A673 (cell line): ENCODE measurements around the gene FRMD4A. TPM values are rescaled to one million over a fixed set of nuclear protein-coding genes. Genes with fewer than 3 reads are reported as not detected.

ENCODE experiments used
- BruUV-seq: library from RNA; stranded (reverse); fragments of 400-500 nt; replicated peaks from 2 replicates; lab custom pipeline; 2021; lab: Mats Ljungman, UMichigan
- CTCF ChIA-PET: fragments of 300-600 bp; sonication (Branson Sonifier 250); formaldehyde crosslinking; loops from one replicate; lab custom pipeline; 2022; ENCODE audit warnings: antibody characterized with exemption; lab: Charles Lee
- POLR2A ChIA-PET: fragments of 300-600 bp; sonication (Branson Sonifier 250); formaldehyde crosslinking; loops from one replicate; lab custom pipeline; 2022; ENCODE audit warnings: antibody characterized with exemption; ENCODE audit not compliant: low non-redundant PET; lab: Charles Lee
- DNase-seq: peaks from one replicate; pipeline ENCODE4 v3.0.0-alpha.2; 2015; ENCODE audit warnings: low spot score
- H3K27ac ChIP-seq: fragments of 200-600 bp; sonication (generic); 2 replicates; pipeline ENCODE4 v1.5.1; 2016; ENCODE audit warnings: mixed run types, low read depth, mild to moderate bottlenecking, mixed read lengths, antibody characterized with exemption, low read length; ENCODE audit not compliant: poor library complexity, severe bottlenecking
- H3K27me3 ChIP-seq: fragments of 200-600 bp; sonication (generic); replicated peaks from 2 replicates; pipeline ENCODE4 v1.6.1; 2017; ENCODE audit warnings: mixed run types, low read depth, mild to moderate bottlenecking, mixed read lengths, antibody characterized with exemption, low read length; ENCODE audit not compliant: insufficient read depth, poor library complexity
- H3K36me3 ChIP-seq: fragments of 200-600 bp; sonication (generic); 2 replicates; pipeline ENCODE4 v1.6.1; 2016; ENCODE audit warnings: mixed run types, mild to moderate bottlenecking, mixed read lengths, antibody characterized with exemption, low read length; ENCODE audit not compliant: insufficient read depth, poor library complexity, severe bottlenecking
- H3K4me1 ChIP-seq: fragments of 200-600 bp; sonication (generic); 2 replicates; pipeline ENCODE4 v1.6.1; 2017; ENCODE audit warnings: mixed run types, mild to moderate bottlenecking, mixed read lengths, antibody characterized with exemption, low read length; ENCODE audit not compliant: insufficient read depth, poor library complexity, severe bottlenecking
- H3K4me3 ChIP-seq: fragments of 200-600 bp; sonication (generic); 2 replicates; pipeline ENCODE4 v1.5.1; 2016; ENCODE audit warnings: low read depth, mixed run types, mild to moderate bottlenecking, mixed read lengths, low read length; ENCODE audit not compliant: poor library complexity, severe bottlenecking
- H3K9me3 ChIP-seq: fragments of 200-600 bp; sonication (generic); 2 replicates; pipeline ENCODE4 v1.6.1; 2016; ENCODE audit warnings: mixed run types, low read depth, mild to moderate bottlenecking, mixed read lengths, antibody characterized with exemption, low read length; ENCODE audit not compliant: poor library complexity, severe bottlenecking
- CTCF ChIP-seq: fragments of 300-800, 200-600 bp; sonication (generic); conservative IDR thresholded peaks from 2 replicates; pipeline ENCODE4 v1.5.1; 2017; ENCODE audit warnings: low read depth, mild to moderate bottlenecking, antibody characterized with exemption, low read length, moderate library complexity, mixed read lengths
- EZH2 ChIP-seq: fragments of 200-600 bp; sonication (generic); IDR thresholded peaks from 2 replicates; pipeline ENCODE4 v1.6.1; 2017; ENCODE audit warnings: borderline replicate concordance, low read depth, mild to moderate bottlenecking, mixed read lengths, antibody characterized with exemption, low read length; ENCODE audit not compliant: poor library complexity, severe bottlenecking
- intact Hi-C: fragments of 100-400 bp; cut with micrococcal nuclease; formaldehyde crosslinking; loops from one replicate; pipeline ENCODE4 v1.10.0; 2022; ENCODE audit not compliant: unreplicated experiment
- total RNA-seq: library from RNA; stranded (reverse); gene quantifications from 2 replicates; pipeline ENCODE4 v1.2.3, GENCODE V29; 2021

The FRMD4A gene
- total RNA-seq, 1 experiment from 2014 or later: 26.3 TPM

GRCh38 chr10:13685885-13686284 lies 644.8 kb downstream of the FRMD4A start:
- Histone ChIP-seq H3K36me3 (no peaks in the 10 kb centered on the region), H3K27ac (peak overlapping the region; percentile 85), H3K27me3 (no peaks in the 10 kb centered on the region), H3K9me3 (no peaks in the 10 kb centered on the region), H3K4me1 (peaks cover 39% of the 10 kb centered on the region), H3K4me3 (no peak overlapping the region)
- no peak for DNase-seq
- BruUV-seq: no TSS peak
- ChIA-PET POLR2A (no interaction called here), CTCF (no interaction called here)
- intact Hi-C loops: no loop called here
- TF ChIP-seq EZH2 (no peak), CTCF (no peak)

GRCh38 chr10:13684806-13685482 lies 645.8 kb downstream of the FRMD4A start:
- Histone ChIP-seq H3K27ac (peak overlapping the region; percentile 85), H3K9me3 (no peaks in the 10 kb centered on the region), H3K36me3 (no peaks in the 10 kb centered on the region), H3K4me3 (peak overlapping the region; percentile 23), H3K4me1 (peaks cover 30% of the 10 kb centered on the region), H3K27me3 (no peaks in the 10 kb centered on the region)
- DNase-seq: peak; percentile 78
- ChIA-PET CTCF (interaction anchor here (0.5 kb wide), 1 partner anchor 93 kb away, joined by 5 read pairs; no protein-coding TSS in a partner anchor), POLR2A (no interaction called here)
- no peak for TF ChIP-seq CTCF
- TF ChIP-seq EZH2: no peak
- intact Hi-C loops: no loop called here
- BruUV-seq: no TSS peak

- intact Hi-C loops: no loop called here
- H3K4me1 ChIP-seq: peaks cover 25% of the 10 kb centered on the region
- no peaks in the 10 kb centered on the region for H3K27me3 ChIP-seq
- H3K36me3 ChIP-seq: no peaks in the 10 kb centered on the region
- POLR2A ChIA-PET: no interaction called here
- no peaks in the 10 kb centered on the region for H3K9me3 ChIP-seq
- CTCF ChIA-PET: interaction anchor here (1.3 kb wide), 1 partner anchor 29 kb away, joined by 3 read pairs; no protein-coding TSS in a partner anchor
- TF ChIP-seq CTCF (no peak), EZH2 (no peak)
- peak overlapping the region; percentile 23 for H3K4me3 ChIP-seq
- DNase-seq: peak; percentile 91
- no TSS peak for BruUV-seq
- peak overlapping the region; percentile 85 for H3K27ac ChIP-seq
Measured at GRCh38 chr10:13684252-13684791, 646.4 kb downstream of the FRMD4A start.
